ENCODE results near the gene IL34. TPM values are rescaled to one million over a fixed set of nuclear protein-coding genes. Genes with fewer than 3 reads are reported as not detected.

Gene IL34
- polyA plus RNA-seq, 4 donors = 1.5 to 25.2 (median 6.5) TPM; not detected in 1

DNA sequence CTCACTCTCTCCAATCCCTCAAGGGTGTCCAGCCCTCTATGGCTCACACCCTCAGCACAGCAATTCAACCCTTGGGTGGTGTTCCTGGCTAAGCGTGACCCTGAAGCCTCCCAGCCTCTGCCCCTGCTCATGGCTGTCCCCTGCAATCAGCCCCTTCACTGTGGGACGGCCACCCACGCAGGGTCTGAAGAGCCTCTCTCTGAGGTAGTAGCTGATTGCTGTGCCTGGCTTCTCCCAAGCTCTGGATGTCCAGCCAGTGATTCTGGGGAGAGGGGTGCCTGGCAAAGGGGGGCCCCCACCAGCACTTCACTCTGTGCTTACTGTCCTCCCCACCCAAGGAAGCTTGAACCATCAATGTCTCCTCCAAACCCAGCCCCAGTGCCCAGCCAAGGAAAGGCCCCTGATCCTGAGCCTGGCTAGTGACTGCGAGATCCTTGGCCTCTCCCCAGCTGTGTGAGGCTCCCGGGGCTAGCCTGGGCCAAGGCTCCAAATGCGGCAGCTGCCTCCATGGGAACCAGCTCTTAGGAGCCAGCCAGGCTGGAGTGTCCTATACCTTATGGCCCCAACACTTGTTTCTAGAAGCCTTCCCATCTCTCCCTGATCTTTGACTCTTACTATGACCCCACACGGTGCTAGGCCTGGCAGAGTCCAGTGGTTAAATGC, 29.6 kb downstream of the IL34 start:
- no peaks in the 10 kb centered on the region for H3K27me3 ChIP-seq (ENCODE audit: control insufficient read depth in 3 of 3, insufficient read depth in 3 of 3, low read length in 3 of 3)
- H3K36me3 ChIP-seq (ENCODE audit: control insufficient read depth in 3 of 3, insufficient read depth in 2 of 3, low read depth in 1 of 3, low read length in 3 of 3) = peaks cover 0 to 72% (median 7%) of the 10 kb centered on the region in 3 donors
- no peak for FAIRE-seq
- peaks cover 0 to 4% (median 0%) of the 10 kb centered on the region in 3 donors for H3K4me1 ChIP-seq (ENCODE audit: control insufficient read depth in 3 of 3, insufficient read depth in 2 of 3, low read depth in 1 of 3, low read length in 2 of 3)
- no peak overlapping the region for H3K4me3 ChIP-seq (ENCODE audit: low read depth in 1 of 3, low read length in 3 of 3)
- WGBS, 3 donors = 81 to 93% (median 82%) methylated on average over 7 of the region's 7 CpGs
- H3K27ac ChIP-seq (ENCODE audit: low read depth in 1 of 3, low read length in 2 of 3) = no peak overlapping the region
- no peaks in the 10 kb centered on the region for H3K9me3 ChIP-seq (ENCODE audit: control insufficient read depth in 2 of 2, insufficient read depth in 1 of 2, low read depth in 1 of 2, low read length in 1 of 2)
- DNase-seq = no peak

DNA sequence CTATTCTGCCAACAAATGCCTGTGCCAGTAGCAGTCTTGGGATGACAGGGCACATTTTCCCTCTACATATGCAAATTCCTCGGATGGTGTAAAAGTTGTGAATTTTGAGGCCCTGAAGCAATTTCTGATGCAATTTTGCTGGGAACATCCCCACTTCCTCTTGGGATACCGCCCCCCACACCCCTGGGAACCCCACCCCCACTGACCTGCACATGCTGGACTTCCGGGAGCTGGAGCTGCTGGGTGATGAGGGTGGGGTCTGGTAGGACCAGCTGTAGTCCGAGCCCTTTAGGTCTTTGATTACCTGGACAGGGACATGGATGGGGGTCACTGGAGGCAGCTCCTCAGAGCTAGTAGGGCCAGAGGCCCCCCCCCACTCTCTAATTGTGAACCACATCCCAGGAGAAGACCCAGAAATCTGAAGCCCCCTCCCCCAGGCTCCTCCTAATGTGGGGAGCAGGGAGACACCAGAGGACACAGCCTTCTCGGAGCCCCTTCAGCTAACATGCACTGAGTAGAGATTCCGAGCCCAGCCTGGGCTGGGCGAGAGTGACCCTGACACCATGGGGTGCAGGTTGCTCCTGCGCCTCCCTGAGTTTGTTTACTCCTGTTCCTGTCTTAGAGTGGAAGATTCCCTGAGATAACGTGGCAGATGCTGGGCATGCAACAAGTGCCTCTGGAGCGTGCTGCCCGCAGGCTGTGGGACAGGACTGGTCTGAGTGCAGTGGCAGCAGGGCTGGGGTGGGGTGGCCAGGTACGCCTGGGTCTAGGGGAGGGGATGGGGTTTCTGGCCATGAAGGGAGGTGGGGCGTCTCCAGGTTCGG, 30.5 kb downstream of the IL34 start:
- no peak for DNase-seq
- no peaks in the 10 kb centered on the region for H3K9me3 ChIP-seq (ENCODE audit: control insufficient read depth in 2 of 2, insufficient read depth in 1 of 2, low read depth in 1 of 2, low read length in 1 of 2)
- no peak for FAIRE-seq
- peaks cover 0 to 4% (median 0%) of the 10 kb centered on the region in 3 donors for H3K4me1 ChIP-seq (ENCODE audit: control insufficient read depth in 3 of 3, insufficient read depth in 2 of 3, low read depth in 1 of 3, low read length in 2 of 3)
- 81 to 94% (median 89%) methylated on average over 13 to 14 of the region's 14 CpGs for WGBS, 3 donors
- H3K27me3 ChIP-seq (ENCODE audit: control insufficient read depth in 3 of 3, insufficient read depth in 3 of 3, low read length in 3 of 3) = no peaks in the 10 kb centered on the region
- H3K36me3 ChIP-seq (ENCODE audit: control insufficient read depth in 3 of 3, insufficient read depth in 2 of 3, low read depth in 1 of 3, low read length in 3 of 3) = peaks cover 0 to 73% (median 7%) of the 10 kb centered on the region in 3 donors
- no peak overlapping the region for H3K27ac ChIP-seq (ENCODE audit: low read depth in 1 of 3, low read length in 2 of 3)
- H3K4me3 ChIP-seq (ENCODE audit: low read depth in 1 of 3, low read length in 3 of 3) = no peak overlapping the region

DNA sequence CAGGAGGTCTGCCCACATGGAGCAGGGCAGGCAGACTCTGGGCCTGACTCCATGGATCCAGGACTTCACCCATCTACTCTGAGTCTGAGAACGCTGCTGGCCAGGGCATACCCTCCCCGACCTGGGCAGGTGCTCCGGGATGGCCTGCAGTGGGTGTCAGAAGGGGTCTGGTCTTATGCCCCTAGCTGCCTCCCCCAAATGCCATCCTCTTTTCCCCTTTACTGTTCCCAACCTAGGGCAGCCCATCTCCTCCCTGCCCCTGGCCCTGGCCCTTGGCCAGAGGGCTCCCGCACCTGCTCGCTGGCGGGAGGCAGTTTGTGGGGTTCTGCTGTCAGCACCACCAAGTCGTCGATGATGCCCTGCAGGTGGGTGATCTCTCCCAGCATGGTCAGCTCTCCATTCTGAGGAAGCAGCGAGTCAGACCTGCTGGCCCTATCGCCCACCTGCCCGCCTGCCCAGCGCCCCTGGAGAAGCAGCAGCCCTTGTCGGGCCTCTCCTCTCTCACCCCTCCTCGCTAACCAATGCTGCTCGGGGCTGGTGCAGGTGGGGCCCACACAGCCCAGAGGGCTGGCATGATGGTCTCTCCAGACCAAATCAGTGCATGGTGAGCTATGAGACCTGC, 31.3 kb downstream of the IL34 start:
- Histone ChIP-seq H3K36me3 (ENCODE audit: control insufficient read depth in 3 of 3, insufficient read depth in 2 of 3, low read depth in 1 of 3, low read length in 3 of 3) (peaks cover 0 to 74% (median 7%) of the 10 kb centered on the region in 3 donors), H3K27me3 (ENCODE audit: control insufficient read depth in 3 of 3, insufficient read depth in 3 of 3, low read length in 3 of 3) (no peaks in the 10 kb centered on the region), H3K9me3 (ENCODE audit: control insufficient read depth in 2 of 2, insufficient read depth in 1 of 2, low read depth in 1 of 2, low read length in 1 of 2) (no peaks in the 10 kb centered on the region), H3K4me1 (ENCODE audit: control insufficient read depth in 3 of 3, insufficient read depth in 2 of 3, low read depth in 1 of 3, low read length in 2 of 3) (peaks cover 0 to 9% (median 0%) of the 10 kb centered on the region in 3 donors), H3K4me3 (ENCODE audit: low read depth in 1 of 3, low read length in 3 of 3) (no peak overlapping the region), H3K27ac (ENCODE audit: low read depth in 1 of 3, low read length in 2 of 3) (no peak overlapping the region)
- no peak for DNase-seq
- 82 to 94% (median 91%) methylated on average over 14 to 15 of the region's 15 CpGs for WGBS, 3 donors
- no peak for FAIRE-seq

DNA sequence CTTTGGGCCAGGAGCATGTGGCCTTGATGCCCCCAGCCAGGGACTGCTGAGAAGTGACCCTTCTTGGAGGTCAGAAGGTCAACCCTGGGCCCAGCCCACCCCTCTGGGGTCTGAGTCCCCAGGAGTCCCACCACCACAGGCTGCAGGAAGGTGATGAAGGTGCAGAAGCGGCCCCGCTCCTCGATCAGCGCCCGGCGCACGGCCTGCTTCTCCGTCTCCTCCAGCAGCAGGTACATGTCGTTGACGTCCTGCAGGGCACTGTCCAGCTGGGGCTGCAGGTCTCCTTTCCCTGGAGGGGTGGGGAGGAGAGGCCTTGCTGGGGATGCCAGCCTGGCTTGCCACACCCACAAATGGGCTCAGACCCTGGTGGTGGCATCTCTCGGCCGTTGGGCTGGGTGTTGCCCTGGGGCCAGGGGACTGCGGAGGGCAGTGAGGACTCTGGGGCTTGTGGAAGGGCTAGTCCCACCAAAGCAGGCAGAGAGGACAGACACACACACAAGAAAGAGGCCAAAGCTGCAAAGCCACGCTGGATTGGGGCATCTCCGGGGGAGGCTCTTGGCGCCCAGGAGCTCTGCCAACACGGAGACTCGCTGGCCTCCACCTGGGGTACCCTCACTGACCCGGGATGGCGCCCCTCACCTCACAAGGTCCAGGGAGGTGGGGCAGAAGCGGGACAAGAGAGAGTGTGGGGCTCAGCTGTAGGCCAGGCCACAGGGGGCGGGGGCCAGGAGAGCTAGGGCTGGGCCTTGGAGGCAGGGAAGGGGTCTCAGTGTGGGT, 31.9 kb downstream of the IL34 start:
- Histone ChIP-seq H3K9me3 (ENCODE audit: control insufficient read depth in 2 of 2, insufficient read depth in 1 of 2, low read depth in 1 of 2, low read length in 1 of 2) (no peaks in the 10 kb centered on the region), H3K27ac (ENCODE audit: low read depth in 1 of 3, low read length in 2 of 3) (no peak overlapping the region), H3K4me3 (ENCODE audit: low read depth in 1 of 3, low read length in 3 of 3) (no peak overlapping the region), H3K4me1 (ENCODE audit: control insufficient read depth in 3 of 3, insufficient read depth in 2 of 3, low read depth in 1 of 3, low read length in 2 of 3) (peaks cover 0 to 12% (median 0%) of the 10 kb centered on the region in 3 donors), H3K27me3 (ENCODE audit: control insufficient read depth in 3 of 3, insufficient read depth in 3 of 3, low read length in 3 of 3) (no peaks in the 10 kb centered on the region), H3K36me3 (ENCODE audit: control insufficient read depth in 3 of 3, insufficient read depth in 2 of 3, low read depth in 1 of 3, low read length in 3 of 3) (peaks cover 0 to 76% (median 7%) of the 10 kb centered on the region in 3 donors)
- no peak for FAIRE-seq
- WGBS, 3 donors = 89 to 96% (median 95%) methylated on average over 22 of the region's 22 CpGs
- DNase-seq = no peak

DNA sequence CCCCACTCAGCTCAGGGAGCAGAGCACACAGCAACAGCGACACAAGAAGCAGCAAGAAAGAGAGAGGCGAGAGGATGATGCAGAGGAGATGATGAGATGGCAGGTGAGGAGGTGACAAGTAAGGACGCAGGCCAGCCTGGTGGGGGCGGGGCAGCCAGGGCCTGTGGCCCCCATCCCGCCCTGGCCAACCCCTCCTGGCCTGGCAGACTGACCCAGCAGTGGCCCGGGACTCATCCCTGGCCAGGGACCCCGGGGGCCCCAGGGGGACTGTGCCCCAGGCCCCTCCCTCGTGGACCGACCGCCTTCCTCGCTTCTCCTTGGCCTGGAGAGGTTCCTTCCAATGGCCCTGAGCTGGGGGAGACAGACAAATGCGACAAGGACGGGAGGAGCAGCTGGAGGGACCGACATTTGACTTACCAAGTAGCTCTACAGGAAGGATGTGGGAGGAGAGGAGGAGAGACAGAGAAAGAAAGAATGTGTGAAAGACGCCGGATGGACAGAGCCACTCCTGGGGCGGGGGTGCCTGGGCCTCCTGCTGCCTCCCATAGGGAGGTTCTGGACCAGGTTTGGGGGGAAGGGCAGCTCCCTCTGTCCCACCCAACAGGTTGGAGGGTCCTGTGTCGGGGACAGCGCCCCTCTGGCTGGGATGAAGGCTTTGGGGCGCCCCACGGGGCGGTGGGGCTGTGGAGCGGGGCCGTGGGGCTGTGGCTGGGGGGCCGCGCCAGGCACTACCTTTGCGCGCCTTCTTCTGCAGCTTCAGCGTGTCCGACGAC, 32.7 kb downstream of the IL34 start:
- Histone ChIP-seq H3K4me3 (ENCODE audit: low read depth in 1 of 3, low read length in 3 of 3) (no peak overlapping the region), H3K4me1 (ENCODE audit: control insufficient read depth in 3 of 3, insufficient read depth in 2 of 3, low read depth in 1 of 3, low read length in 2 of 3) (peaks cover 0 to 12% (median 0%) of the 10 kb centered on the region in 3 donors), H3K9me3 (ENCODE audit: control insufficient read depth in 2 of 2, insufficient read depth in 1 of 2, low read depth in 1 of 2, low read length in 1 of 2) (no peaks in the 10 kb centered on the region), H3K27ac (ENCODE audit: low read depth in 1 of 3, low read length in 2 of 3) (no peak overlapping the region), H3K36me3 (ENCODE audit: control insufficient read depth in 3 of 3, insufficient read depth in 2 of 3, low read depth in 1 of 3, low read length in 3 of 3) (peaks cover 0 to 81% (median 7%) of the 10 kb centered on the region in 3 donors), H3K27me3 (ENCODE audit: control insufficient read depth in 3 of 3, insufficient read depth in 3 of 3, low read length in 3 of 3) (no peaks in the 10 kb centered on the region)
- DNase-seq (no peak), FAIRE-seq (no peak)
- WGBS, 3 donors = 84 to 92% (median 85%) methylated on average over 31 of the region's 31 CpGs

DNA sequence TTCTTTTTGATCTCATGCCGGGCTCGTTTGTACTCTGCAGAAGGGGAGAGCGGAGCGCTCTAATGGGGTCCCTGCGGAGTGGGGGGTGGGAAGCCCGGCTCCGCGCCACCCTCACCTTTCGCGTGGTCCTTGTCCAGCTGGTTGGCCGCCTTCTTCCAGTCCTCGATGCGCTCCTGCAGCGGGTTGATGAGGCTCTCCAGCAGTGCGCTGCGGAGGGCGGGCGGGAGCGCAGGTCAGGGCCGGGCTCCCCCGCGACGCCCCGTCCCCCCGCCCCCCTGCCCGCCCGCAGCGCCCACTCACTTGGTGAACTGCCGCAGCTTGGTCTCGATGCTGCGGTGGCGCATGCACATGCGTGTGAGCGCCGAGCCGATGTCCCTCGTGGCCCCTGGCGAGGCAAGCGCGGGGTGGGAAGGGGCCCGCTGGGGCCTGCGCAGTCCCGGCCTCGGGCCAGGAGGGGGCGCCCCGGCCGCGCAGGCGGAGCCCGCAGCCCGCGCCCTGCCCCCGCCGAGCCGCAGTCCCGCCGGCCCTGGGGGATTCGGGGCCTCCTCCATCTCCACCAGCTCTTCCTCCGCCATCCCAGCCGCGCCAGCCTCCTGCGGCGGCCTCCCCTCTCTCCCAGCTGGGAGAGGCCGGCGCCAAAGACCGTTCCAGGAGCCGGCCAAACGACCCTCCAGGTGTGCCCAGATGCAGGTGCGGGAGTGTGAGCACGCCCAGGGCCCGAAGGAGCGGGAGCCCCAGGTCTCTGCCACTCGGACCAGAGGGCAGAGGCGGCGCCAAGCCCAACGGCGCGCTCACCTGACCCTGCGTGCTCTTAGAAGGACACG, 33.5 kb downstream of the IL34 start:
- peak in 1 of 2 donors; percentile 38 for DNase-seq

More for the DNA sequence above, 33.5 kb downstream of the IL34 start:
- Histone ChIP-seq H3K4me1 (ENCODE audit: control insufficient read depth in 3 of 3, insufficient read depth in 2 of 3, low read depth in 1 of 3, low read length in 2 of 3) (peaks cover 0 to 16% (median 0%) of the 10 kb centered on the region in 3 donors), H3K27me3 (ENCODE audit: control insufficient read depth in 3 of 3, insufficient read depth in 3 of 3, low read length in 3 of 3) (no peaks in the 10 kb centered on the region), H3K36me3 (ENCODE audit: control insufficient read depth in 3 of 3, insufficient read depth in 2 of 3, low read depth in 1 of 3, low read length in 3 of 3) (peaks cover 0 to 73% (median 7%) of the 10 kb centered on the region in 3 donors), H3K4me3 (ENCODE audit: low read depth in 1 of 3, low read length in 3 of 3) (no peak overlapping the region), H3K27ac (ENCODE audit: low read depth in 1 of 3, low read length in 2 of 3) (no peak overlapping the region), H3K9me3 (ENCODE audit: control insufficient read depth in 2 of 2, insufficient read depth in 1 of 2, low read depth in 1 of 2, low read length in 1 of 2) (no peaks in the 10 kb centered on the region)
- no peak for FAIRE-seq
- WGBS, 3 donors = 60 to 73% (median 70%) methylated on average over 53 to 80 of the region's 80 CpGs
